CD4-positive, alpha-beta T cell treated with Interleukin-15 for 1 hour (primary cell): Measurements from ENCODE around the gene UHRF1.
"Not testable (repeated sequence)": the region's sequence is repeated elsewhere in the genome, so short reads cannot be mapped to it uniquely, and the experiment has no call there.

Experiments used
- DNase-seq: peaks from one replicate; pipeline ENCODE4 v3.0.0-alpha.2; 2020

Gene UHRF1

DNA sequence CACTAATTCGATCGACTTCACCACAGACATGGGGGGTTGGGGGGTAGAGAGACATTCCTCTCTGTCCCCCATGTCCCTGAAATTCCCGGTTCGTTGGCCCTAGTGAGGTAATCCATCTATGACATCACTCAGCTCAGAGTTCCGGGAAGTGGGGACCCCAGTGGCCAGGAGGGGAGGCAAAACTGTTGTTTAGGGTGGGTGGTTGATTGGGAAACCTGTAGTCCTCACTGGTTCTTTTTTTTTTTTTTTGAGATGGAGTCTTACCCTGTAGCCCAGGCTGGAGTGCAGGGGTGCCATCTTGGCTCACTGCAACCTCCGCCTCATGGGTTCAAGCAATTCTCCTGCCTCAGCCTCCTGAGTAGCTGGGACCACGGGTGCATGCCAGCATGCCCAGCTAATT is 6.5 kb upstream of the UHRF1 start, which contains the start of gene ARRDC5:
Gene ARRDC5, minus strand, starts transcription at position 101 of the 400 bp plus-strand sequence. Its CDS starts 71 bp downstream, at position 30.
- DNase-seq: no peak

DNA sequence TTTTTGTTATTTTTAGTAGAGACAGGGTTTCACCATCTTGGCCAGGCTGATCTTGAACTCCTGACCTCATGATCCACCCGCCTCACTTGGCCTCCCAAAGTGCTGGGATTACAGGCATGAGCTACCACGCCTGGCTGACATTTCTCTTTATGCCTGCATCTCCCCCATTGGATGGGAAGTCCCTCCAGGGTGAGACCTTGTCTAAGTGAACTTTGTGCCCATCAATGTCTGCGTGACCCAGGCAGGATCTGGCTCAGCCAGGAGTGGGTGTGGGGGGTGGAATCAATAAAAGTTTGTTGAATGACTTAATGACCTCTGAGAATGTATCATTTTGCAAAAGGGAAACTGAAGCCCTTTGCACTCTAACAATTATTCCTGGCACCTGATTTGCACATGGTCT is 4.8 kb upstream of the UHRF1 start:
- DNase-seq: no peak

DNA sequence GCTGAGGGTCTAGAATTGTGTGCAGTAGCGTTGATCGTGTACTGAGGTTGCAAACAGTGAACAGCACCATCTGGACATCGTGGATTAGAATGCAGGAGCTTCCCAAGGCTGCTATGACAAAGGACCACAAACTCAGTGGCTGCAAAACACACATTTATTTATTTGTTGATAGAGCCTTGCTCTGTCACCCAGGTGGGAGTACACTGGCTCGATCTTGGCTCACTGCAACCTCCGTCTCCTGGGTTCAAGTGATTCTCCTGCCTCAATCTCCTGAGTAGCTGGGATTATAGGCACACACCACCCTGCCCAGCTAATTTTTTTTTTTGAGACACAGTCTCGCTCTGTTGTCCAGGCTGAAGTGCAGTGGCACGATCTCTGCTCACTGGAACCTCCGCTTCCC is 2.3 kb upstream of the UHRF1 start:
- DNase-seq: no peak

DNA sequence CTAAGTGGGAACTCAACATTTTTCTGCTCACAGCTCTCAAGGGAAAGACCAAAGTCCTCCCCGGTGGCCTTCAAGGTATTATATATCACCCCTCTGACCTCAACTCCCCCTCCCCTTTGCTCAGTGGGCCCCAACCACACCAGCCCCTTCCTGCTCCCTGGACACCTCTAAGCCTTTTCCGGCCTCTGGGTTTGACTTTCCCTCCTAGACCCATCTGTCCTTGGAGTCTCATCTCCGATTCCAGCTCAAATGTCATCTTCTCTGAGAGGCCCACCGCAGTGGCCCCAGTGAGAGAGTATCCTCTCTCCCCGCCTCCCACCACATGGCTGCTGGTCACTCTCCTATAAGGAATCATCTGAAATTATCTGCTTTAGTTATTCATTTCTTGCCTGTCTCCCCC is 941 bp upstream of the UHRF1 start:
- no peak for DNase-seq

DNA sequence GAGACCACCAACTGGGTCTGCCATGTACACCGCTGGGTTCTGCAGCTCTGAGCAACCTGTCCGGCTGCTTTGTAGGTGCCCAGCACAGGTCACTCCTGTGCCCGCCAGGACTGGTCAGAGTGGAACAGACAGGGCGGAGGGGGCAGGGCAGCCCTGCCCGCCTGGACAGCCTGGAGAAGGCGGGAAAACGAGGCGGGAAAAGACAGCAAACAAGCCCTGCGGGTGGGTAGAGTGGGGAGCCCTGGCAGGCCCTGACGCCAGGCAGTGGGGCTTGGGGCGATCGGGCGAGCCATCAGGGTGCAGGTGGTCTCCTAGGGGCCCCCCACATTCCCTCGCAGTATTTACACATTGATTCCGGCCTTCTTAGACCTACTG is 533 bp upstream of the UHRF1 start:
- no peak for DNase-seq

DNA sequence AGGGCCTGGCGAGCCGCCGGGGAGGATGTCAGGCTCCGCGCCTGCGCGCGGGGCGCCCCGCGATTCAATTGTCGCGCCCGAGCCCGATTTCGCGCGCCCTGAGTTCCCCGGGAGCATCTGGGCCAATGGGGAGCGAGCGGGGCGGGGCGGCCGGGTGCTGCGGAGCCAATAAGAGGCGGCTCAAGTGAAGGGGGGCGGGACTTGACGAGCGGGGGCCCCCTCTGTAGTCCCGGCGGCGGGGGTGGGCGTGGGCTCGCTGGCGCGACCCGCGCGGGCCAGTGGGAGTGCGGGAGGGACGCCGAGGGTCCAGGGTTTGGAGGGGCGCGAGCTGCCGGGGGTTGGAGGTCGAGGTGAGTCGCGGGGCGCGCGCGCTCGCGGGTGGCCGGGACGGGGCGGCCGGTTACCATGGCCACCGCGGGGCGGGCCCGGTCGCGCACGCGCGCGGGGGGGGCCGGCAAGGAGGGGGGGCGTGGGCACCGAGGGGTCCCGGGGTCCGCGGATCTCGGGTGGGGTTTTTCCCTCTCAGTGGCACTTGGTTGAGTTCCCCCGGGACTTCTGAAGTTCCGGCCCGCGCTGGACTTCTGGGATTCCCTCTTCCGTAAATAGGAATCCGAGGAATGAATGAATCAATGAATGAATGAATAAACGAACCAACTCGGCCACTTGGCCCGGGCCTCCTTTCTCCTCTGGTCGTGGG is 744 bp downstream of the UHRF1 start:
- DNase-seq: peak; percentile 91

DNA sequence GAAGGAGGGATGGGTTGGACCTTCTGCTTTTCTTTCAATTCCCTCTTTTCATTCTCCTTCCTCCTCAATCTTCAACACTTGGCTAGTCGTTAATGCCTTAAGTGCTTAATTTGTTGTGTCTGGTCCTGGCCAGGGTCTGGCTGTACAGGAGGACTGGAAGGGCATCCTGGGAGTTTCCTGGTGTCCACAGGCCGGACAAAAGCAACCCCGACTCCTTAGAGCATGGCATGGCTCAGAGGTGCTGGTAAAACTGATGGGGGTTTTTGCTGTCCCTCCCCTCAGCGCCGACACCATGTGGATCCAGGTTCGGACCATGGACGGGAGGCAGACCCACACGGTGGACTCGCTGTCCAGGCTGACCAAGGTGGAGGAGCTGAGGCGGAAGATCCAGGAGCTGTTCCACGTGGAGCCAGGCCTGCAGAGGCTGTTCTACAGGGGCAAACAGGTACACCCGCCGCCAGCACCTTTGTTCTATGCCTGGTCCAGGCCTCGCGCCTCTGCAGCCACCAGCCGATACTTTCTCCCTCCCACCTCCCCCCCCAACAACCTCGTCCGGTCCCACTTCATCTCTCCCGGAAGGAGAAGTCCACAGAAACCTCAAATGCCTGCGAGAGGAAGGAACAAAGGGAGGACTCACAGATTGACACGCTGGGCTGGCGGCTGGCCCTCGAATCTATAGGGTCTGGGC is 1.4 kb downstream of the UHRF1 start:
- DNase-seq: no peak

DNA sequence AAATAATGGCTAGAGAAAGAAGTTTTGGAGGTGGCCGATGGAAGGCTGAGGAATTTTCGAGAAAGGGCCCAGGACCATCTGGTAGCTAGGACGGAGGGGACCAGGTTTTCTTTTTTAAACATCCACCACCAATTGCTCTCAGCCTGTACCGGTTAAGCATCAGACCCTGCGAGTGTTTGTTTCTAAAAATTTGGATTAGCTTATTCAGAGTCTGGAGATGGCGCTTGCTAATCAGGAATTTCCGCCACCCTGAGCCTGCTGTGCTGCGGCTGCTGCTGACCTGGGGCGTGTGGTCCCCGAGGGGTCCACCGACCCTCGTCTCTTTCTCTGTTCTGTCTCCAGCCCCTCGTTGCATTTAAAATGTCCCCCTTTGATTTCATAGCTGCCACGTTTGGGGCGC is 2.0 kb downstream of the UHRF1 start:
- DNase-seq: no peak

DNA sequence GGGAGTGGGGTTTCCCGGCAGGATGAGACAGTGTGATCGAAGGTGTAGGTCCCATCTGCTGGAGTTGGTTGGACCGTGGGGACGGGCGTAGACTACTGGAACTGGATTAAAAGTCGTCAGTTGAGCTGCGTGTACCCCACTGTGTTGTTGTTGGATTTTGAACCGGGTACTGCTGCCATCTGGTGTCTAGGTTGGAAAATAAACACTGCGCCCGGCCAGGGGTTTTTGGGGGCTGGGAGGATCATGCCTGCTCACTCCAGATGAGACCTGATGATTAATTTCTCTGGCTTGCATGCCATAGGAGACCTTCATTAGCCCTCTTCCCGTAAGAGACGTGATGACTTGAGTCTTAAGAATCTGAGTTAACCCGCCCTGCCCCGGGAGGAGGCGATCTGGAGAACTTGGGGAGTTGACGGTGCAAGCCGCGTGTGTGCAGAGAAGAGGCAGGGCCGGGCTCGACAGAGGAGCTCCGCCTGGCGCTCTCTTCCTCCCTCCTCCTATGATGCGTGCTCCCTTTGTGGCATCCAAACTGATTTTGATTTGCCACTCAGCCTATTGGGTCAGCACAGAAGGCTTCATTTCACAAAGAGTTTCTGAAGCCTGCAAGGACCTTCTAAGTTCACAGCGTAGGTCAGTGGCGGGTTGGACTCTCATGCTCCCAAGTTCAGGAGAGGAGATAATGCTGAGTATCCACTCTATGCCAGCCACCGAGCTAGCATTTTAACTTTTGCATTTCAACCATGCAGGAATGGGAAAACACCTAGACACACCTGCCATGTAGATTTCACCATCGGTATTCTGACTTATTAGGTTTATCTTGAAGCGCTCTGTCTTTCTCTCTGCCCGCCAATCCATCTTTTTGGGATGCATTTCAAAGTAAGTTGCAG is 2.7 kb downstream of the UHRF1 start:
- DNase-seq: peak; percentile 67

DNA sequence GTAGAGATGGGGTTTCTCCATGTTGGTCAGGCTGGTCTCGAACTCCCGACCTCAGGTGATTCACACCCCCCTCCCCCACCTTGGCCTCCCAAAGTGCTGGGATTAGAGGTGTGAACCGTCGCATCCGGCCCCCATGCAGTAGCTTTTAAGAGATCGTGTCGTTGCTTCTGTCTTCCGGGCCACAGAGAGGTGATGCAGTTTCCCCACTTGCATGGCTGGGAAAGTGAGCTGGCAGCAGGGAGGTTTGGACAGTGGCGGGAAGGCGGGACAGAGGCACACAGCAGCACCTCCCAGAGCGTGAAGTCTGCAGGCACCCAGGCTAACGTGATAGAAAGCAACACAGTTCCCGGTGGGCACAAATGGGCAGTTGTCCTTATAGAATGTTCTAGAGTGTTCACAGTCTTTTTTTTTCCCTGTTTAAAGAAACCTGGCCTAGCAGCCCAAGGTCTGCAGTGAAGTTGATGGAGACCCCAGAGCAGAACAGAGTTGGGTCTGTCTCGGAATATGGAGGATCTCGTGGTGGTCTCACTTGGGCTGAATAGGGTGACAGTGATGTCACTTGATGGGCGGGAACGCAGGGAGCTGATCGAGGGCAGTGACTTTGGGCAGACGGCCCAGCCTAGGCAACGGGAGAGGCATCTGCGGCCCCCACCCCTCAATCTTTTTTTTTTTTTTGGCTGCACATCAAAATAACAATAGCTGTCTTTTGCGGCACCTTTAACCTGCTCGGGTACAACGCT is 4.9 kb downstream of the UHRF1 start:
- peak; percentile 53 for DNase-seq

DNA sequence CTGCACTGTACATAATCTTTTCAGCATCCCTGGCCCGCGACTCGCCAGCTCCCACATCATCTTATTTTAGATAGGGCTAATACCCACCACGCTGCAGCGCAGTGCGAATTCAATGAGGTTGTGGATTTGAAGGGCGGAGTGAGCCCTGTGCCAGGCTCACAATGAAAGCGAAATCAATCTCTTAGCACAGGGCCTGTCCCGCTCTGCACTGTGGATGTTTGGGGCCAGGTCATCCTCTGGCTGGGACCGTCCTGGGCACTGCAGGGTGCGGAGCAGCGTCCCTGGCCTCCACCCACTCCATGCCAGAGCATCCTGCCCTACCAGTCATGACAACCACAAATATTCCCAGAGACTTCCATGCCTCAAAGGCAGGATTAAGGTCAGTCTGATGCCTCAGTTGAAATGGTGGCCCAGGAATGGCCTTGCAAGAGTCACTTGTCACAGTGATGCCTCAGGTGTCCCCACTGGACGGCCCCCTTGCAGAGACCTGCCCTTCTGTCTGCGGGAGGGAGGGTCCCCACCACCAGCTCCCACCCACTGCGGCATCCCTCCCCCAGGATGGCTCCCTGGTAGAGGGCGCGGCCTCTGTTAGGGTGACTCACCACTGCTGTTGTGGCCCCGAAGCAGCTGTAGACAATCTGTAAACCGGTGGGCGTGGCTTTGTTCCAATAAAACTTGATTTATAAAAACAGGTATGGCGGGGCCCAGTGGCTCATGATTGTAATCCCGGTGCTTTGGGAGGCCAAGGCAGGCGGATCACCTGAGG is 5.6 kb downstream of the UHRF1 start:
- DNase-seq: peak; percentile 79

DNA sequence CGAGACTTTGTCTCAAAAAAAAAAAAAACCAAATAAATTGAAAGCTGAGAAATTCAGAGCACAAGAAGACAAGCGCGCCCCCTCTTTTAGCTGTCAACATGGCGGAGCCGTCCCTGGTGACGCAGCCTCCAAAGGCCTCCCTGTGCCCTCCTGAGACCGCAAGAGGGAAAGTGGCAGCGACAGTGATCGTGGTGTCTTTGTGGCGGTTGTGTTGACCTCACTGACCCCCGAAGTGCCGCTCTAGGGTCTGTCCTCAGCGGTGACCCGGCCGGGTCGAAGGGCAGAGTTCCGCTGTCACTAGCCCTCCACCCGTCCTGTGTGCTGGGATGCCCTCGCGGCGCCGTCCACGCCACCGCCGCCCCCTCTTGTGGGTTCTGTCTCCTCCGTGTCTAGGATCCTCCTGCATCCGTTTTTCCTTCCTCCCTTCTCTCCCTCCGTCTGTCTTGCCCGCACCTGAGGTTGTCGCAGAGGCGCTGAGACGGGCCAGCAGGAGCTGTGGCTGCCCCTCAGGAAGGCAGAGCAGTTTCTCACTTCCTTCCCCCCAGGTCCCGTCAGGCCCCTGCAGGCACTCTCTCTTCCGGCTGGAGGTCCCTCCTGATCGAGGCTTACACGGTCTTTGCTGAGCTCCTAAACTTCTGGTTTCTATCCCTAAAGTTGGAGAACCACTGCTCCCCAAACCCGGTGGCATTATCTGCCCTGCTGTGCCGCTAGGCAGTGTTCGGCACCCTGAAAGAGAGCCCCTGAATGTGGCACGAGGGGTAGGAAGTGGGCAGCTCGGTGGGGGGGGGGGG is 7.2 kb downstream of the UHRF1 start:
- peak; percentile 57 for DNase-seq

DNA sequence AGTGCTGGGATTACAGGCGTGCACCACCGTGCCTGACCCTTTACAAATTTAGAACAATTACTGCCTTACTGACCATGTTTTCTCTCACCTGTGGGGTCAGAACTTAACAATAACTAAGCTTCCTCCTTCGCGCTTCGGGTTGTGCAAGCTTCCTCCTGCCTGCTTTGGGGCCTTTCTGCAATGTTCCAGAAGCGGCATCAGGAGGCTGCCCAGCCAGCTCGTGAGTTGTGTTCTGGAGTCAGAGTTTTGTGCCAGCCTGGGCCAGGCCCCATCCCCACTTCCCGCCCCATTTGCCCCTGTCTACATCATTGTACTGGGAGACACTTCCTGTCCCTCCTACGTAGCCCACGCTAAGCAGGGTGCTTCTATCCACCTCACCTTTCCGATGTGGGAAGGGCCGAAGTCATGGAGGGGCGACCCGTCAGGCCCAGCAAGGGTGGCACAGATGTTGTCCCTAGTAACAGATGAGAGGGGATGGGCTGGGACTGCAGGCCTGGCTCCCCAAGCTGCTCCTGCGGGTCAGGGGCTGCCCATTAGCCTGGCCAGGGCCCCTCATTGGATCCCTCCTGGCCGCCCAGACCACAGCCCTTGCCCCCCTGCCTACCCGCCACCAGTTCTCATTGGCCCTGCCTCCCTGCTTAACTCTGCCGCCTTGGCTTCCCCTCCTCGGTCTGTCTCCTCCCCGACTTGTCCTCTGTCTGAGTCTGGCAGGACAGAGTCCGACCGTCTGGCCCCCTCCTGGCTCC is 13.4 kb downstream of the UHRF1 start:
- no peak for DNase-seq

DNA sequence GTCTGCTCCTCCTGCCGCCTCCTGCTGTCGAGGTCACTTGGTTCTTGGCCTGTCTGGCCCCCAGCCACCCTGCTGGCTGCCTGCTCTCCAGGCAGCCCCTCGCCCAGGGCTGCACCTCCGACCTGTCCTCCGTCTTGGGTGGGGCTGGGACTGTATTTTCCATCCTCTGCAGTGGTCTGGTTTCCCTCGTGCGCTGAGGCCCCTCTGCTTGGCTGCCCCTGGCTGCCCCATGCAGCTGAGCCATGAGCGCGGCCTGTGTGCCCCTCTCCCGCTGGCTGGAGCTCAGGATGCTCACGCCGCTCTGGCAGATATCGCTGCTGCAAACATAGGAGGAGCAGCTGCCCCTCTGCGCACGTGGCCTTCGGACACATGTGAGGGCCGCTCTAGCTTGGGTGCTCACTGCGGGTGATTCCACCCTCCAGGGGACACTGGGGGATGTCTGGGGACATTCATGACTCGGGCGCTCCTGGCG is 14.0 kb downstream of the UHRF1 start:
- no peak for DNase-seq

DNA sequence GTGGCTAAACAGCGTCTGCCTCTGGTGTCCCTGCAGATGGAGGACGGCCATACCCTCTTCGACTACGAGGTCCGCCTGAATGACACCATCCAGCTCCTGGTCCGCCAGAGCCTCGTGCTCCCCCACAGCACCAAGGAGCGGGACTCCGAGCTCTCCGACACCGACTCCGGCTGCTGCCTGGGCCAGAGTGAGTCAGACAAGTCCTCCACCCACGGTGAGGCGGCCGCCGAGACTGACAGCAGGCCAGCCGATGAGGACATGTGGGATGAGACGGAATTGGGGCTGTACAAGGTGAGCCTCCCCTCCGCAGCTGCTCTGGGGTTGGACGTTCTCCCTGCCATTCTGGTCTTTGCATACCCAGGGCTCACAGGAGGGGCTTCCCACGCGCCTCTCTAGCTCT is 19.9 kb downstream of the UHRF1 start:
- DNase-seq: no peak

DNA sequence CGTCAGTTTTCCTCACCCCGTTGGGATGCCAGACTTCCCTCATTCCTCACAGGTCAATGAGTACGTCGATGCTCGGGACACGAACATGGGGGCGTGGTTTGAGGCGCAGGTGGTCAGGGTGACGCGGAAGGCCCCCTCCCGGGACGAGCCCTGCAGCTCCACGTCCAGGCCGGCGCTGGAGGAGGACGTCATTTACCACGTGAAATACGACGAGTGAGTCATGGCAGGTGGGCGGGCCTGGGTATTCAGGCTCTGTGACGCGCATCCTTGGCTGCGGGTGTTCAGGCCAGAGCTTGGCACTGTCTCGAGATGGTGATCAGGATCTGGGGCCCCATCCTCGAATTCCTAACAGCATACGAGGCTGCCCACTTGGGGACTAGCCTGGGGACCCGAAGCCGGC is 21.4 kb downstream of the UHRF1 start:
- DNase-seq: no peak

DNA sequence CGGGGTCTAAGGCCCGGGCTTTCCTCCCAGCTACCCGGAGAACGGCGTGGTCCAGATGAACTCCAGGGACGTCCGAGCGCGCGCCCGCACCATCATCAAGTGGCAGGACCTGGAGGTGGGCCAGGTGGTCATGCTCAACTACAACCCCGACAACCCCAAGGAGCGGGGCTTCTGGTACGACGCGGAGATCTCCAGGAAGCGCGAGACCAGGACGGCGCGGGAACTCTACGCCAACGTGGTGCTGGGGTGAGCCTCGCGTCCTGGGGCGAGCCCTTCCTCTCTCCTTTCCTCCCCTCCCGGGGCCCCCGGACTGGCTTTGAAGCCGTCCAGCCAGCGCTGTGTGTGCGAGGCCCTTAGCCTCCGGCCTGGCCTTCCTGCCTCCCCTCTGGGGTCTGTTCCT is 23.4 kb downstream of the UHRF1 start:
- no peak for DNase-seq

DNA sequence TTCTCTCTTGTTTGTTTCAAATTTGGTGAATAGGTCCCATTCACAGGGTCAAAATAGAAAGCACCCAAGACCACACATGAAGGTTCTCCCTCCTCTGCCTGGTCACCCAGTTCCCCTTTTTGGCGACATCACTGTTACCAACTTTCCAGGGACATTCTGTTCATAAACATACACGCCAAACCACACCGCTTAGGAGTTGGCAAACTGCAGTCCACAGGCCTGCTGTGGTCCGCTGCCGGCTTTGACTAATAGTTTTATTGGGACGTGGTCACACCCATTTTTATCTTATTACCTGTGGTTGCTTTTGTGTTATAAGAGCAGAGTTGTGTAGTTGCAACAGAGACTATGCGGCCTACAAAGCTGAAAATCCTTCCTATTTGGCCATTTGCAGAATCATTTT is 24.2 kb downstream of the UHRF1 start:
- DNase-seq: no peak

DNA sequence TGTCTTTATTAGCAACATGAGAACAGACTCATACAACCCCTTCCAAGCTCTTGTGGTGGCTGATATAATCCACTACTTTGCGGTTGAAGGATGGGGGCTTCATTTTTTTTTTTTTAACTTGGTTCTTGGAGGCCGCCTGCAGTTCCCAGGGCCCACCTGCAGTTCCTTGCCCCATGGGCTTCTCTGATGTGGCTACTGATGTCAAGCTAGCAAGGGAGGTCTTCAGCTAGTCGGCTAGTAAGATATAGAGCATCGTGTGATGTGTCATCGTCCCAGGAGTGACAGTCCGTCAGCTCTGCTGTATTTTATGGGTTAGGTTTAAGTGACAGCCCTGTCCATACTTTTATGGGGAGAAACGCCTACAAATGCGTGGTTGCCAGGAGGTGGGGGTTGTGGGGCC is 26.1 kb downstream of the UHRF1 start:
- no peak for DNase-seq

DNA sequence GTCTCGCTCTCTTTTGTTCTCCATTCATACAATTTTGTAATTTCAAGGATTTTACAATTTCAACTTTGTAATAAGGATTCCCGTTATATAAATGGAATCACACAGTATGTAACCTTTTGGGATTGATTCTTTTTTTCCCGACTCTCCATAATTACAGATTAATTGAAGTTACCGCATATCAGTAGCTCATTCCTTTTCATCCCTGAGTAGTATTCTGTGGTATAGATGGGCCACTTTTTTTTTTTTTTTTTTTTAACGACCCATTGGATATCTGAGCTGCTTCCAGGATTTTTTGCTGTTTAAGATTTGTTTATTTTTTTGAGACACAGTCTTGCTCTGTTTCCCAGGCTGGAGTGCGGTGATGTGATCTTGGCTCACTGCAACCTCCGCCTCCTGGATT is 27.8 kb downstream of the UHRF1 start:
- DNase-seq: no peak

DNA sequence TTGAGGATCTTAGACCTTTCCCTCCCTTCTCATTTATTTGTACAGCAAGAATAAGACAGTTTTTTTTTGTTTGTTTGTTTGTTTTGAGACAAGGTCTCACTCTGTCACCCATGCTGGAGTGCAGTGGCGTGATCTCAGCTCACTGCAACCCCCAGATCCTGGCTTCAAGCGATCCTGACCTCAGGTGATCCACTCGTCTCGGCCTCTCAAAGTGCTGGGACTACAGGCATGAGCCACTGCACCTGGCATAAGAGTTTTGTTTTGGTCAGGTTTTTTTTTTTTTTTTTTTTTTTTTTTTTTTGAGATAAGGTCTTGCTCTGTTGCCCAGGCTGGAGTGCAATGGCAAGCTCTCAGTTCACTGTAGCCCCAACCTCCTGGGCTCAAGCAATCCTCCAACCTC is 29.2 kb downstream of the UHRF1 start:
- not testable (repeated sequence) for DNase-seq
